Esophagus muscularis mucosa (tissue), 4 donors: ENCODE data around the gene CFAP300. TPM values are rescaled to one million over a fixed set of nuclear protein-coding genes. Genes with fewer than 3 reads are reported as not detected.
A peak's percentile ranks its signal among the peaks of the same experiment; 100 is the strongest.

Source experiments
- DNase-seq: peaks from one replicate; pipeline ENCODE4 v3.0.0-alpha.2; 2017; ENCODE audit errors: extremely low spot score
- H3K27ac ChIP-seq, 4 donors: fragments of 200-600 bp; sonication (generic); replicated peaks in 1 of 4; 1 replicate in 3 of 4; 2 replicates in 1 of 4; pipeline ENCODE4 v1.5.1; 2016 to 2019; ENCODE audit warnings: mild to moderate bottlenecking in 1 of 4
- H3K27me3 ChIP-seq, 4 donors: fragments of 200-600 bp; sonication (generic); one replicate each; pipeline versions ENCODE4 v1.5.1 to v1.6.0; 2016 to 2019
- H3K36me3 ChIP-seq, 4 donors: fragments of 200-600 bp; sonication (generic); one replicate each; pipeline ENCODE4 v1.5.1; 2016 to 2019
- H3K4me1 ChIP-seq, 4 donors: fragments of 200-600 bp; sonication (generic); one replicate each; pipeline ENCODE4 v1.5.1; 2016 to 2019
- H3K4me3 ChIP-seq, 4 donors: fragments of 200-600 bp; sonication (generic); 1 replicate in 2 of 4; 2 replicates in 2 of 4; pipeline ENCODE4 v1.5.1; 2016 to 2019; ENCODE audit warnings: mild to moderate bottlenecking in 4 of 4, moderate library complexity in 1 of 4
- H3K9me3 ChIP-seq, 4 donors: fragments of 200-600 bp; sonication (generic); 1 replicate in 3 of 4; 2 replicates in 1 of 4; pipeline ENCODE4 v1.5.1; 2016 to 2019
- EP300 ChIP-seq: sonication (generic); formaldehyde crosslinking; IDR thresholded peaks from one replicate; pipeline ENCODE4 v1.6.1; 2017; ENCODE audit warnings: antibody characterized with exemption
- POLR2A ChIP-seq: fragments of 450-650 bp; IDR thresholded peaks from one replicate; pipeline ENCODE4 v1.6.1; 2017; ENCODE audit warnings: antibody characterized with exemption, moderate library complexity, mild to moderate bottlenecking, low read depth
- POLR2AphosphoS5 ChIP-seq, 2 donors: sonication (generic); formaldehyde crosslinking; IDR thresholded peaks; one replicate each; pipeline ENCODE4 v1.6.1; 2017; ENCODE audit warnings: antibody characterized with exemption in 2 of 2
- WGBS: methylation state at CpG from one replicate; pipeline ENCODE4 v1.1.5; 2018; 5-methylcytosine and 5-hydroxymethylcytosine counted together
- intact Hi-C: fragments of 100-400 bp; cut with DNase I; formaldehyde crosslinking; loops from one replicate; pipeline ENCODE4 v1.15.1; 2023
- small RNA-seq, 3 donors: library from RNA; depleted of rRNA; stranded (forward); fragments of <200 nt; gene quantifications; one replicate each; pipeline ENCODE3, GENCODE V24; 2016
- total RNA-seq, 4 donors: library from RNA; depleted of rRNA; stranded (reverse); fragments of >200 nt; gene quantifications; one replicate each; pipeline versions ENCODE4 v1.1.0 to v1.2.1, GENCODE V29; 2016
- TF ChIP-seq, protein P1 (sequence below), 3 experiments: fragments of 200-600 bp in 2 of 3; fragments of 450-650 bp in 1 of 3; sonication (generic) in 2 of 3; IDR thresholded peaks; one replicate each; pipeline ENCODE4 v1.5.1; 2017 to 2019; ENCODE audit warnings: antibody characterized with exemption in 3 of 3, mild to moderate bottlenecking in 2 of 3, moderate library complexity in 1 of 3

The CFAP300 gene
- total RNA-seq, 4 donors from 2014 or later: 0.83 to 2.2 (median 1.6) TPM

DNA sequence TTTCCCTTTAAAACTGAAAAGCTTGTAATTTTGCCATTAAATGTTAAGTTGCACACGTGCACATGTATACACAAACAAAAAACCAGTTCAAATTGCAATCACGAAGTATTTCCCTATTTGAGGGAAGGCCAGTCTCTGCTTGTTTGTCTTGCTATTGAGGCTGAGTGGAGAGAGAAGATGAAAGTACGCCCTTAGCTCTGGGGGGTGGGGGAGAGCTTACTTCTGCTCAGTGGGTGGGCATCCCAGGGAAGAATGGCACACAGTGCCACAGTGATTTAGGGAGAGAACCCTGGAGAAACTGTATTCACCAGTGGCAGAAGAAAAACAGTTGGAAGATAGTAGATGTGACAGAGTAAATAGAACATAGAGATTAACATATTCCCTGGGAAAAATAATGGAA is 71.7 kb downstream of the CFAP300 start:
- DNase-seq: no peak
- Histone ChIP-seq H3K9me3 (no peaks in the 10 kb centered on the region), H3K27ac (peak overlapping the region in 1 of 4 donors; percentile 27), H3K4me1 (peaks cover 41 to 89% (median 71%) of the 10 kb centered on the region in 4 donors), H3K36me3 (peaks cover 0 to 7% (median 2%) of the 10 kb centered on the region in 4 donors), H3K4me3 (no peak overlapping the region), H3K27me3 (no peaks in the 10 kb centered on the region)
- intact Hi-C loops: loop anchor here (10.0 kb wide), 2 partner anchors 56 to 106 kb away; no protein-coding TSS in a partner anchor
- WGBS: 44% methylated on average over 3 of the region's 3 CpGs
- no peak for TF ChIP-seq POLR2AphosphoS5 (IDR thresholded peaks at IDR 0.05)
- no peak for TF ChIP-seq EP300
- TF ChIP-seq POLR2A: no peak
- TF ChIP-seq, protein P1, sequence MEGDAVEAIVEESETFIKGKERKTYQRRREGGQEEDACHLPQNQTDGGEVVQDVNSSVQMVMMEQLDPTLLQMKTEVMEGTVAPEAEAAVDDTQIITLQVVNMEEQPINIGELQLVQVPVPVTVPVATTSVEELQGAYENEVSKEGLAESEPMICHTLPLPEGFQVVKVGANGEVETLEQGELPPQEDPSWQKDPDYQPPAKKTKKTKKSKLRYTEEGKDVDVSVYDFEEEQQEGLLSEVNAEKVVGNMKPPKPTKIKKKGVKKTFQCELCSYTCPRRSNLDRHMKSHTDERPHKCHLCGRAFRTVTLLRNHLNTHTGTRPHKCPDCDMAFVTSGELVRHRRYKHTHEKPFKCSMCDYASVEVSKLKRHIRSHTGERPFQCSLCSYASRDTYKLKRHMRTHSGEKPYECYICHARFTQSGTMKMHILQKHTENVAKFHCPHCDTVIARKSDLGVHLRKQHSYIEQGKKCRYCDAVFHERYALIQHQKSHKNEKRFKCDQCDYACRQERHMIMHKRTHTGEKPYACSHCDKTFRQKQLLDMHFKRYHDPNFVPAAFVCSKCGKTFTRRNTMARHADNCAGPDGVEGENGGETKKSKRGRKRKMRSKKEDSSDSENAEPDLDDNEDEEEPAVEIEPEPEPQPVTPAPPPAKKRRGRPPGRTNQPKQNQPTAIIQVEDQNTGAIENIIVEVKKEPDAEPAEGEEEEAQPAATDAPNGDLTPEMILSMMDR (IDR thresholded peaks at IDR 0.05): no peak

DNA sequence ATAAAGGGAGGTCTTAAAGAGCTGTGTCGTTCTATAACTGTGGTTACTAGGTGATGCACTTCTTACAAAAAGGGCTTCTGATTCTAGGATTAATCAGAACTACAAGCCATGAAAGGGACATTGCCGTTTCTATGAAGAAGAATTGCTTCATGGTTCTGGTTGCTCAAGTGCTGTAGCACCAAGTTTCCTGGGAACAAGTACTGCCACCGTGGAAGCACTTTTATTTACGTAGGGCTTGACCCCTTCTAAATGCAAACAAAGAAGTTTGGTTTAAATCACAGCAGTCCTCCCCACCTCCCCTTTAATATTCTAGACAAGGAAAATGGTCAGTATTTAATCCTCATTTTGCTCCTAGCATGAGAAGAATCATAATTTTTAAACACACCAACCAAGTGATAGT is 72.8 kb downstream of the CFAP300 start:
- intact Hi-C loops: loop anchor here (10.0 kb wide), 2 partner anchors 55 to 105 kb away; no protein-coding TSS in a partner anchor
- DNase-seq: no peak
- Histone ChIP-seq H3K27ac (peak overlapping the region in 1 of 4 donors; percentile 15), H3K27me3 (no peaks in the 10 kb centered on the region), H3K4me1 (peaks cover 32 to 81% (median 62%) of the 10 kb centered on the region in 4 donors), H3K36me3 (peaks cover 0 to 9% (median 3%) of the 10 kb centered on the region in 4 donors), H3K4me3 (no peak overlapping the region), H3K9me3 (no peaks in the 10 kb centered on the region)
- TF ChIP-seq POLR2A (no peak), EP300 (no peak), POLR2AphosphoS5 (IDR thresholded peaks at IDR 0.05) (no peak)
- TF ChIP-seq, protein P1 (IDR thresholded peaks at IDR 0.05): no peak
- 20% methylated on average over 4 of the region's 4 CpGs for WGBS

DNA sequence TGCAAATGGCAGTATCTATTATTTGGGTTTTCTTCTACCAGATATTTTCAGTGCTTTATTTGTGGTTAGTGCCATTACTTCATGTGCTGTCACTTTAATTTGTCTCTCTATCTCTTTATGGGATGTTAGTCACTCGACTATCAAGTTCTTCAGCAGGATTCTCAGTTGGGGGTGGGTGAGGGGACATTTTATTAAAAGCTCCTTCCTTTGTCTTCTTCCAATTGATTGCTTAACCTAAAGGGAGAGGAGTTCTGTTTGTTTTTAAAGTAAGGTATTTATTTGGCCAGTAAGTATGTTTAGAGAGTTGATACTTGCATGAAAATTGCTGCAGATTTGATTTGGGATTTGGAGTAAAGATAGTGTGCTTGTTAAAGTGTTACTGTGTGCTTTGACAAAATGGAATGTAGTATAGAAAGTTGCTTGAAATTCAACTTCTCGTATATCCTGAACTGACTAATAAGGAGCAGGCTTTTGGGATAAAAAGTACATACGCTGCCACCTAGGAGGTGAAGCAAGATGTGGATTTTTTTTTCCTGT is 73.3 kb downstream of the CFAP300 start:
- H3K4me1 ChIP-seq: peaks cover 30 to 81% (median 58%) of the 10 kb centered on the region in 4 donors
- H3K9me3 ChIP-seq: no peaks in the 10 kb centered on the region
- H3K4me3 ChIP-seq: no peak overlapping the region
- H3K27ac ChIP-seq: no peak overlapping the region
- WGBS: 44% methylated on average over 3 of the region's 3 CpGs
- peaks cover 0 to 9% (median 3%) of the 10 kb centered on the region in 4 donors for H3K36me3 ChIP-seq
- intact Hi-C loops: no loop called here
- TF ChIP-seq POLR2A: no peak
- no peak for TF ChIP-seq POLR2AphosphoS5 (IDR thresholded peaks at IDR 0.05)
- TF ChIP-seq, protein P1 (IDR thresholded peaks at IDR 0.05): no peak
- no peak for TF ChIP-seq EP300
- no peak for DNase-seq
- no peaks in the 10 kb centered on the region for H3K27me3 ChIP-seq

DNA sequence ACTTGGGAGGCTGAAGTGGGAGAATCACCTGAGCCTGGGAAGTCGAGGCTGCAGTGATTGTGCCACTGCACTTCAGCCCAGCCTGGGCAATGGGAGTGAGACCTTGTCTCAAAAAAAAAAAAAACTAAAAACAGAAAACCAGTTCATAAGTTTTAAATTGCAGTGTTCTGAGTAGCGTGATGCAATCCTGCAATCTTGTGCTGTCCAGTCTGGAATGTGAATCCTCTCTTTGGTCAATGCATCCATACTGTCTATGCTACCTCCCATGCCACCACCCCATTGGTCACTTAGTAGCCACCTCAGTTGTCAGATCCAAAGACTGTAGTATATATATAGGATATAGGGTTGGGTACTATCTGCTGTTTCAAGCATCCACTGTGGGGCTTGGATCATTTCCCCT is 74.1 kb downstream of the CFAP300 start:
- Histone ChIP-seq H3K36me3 (peaks cover 0 to 9% (median 0%) of the 10 kb centered on the region in 4 donors), H3K4me1 (peaks cover 23 to 76% (median 51%) of the 10 kb centered on the region in 4 donors), H3K4me3 (no peak overlapping the region), H3K27me3 (no peaks in the 10 kb centered on the region), H3K9me3 (no peaks in the 10 kb centered on the region), H3K27ac (no peak overlapping the region)
- WGBS: 97% methylated on average over 2 of the region's 2 CpGs
- TF ChIP-seq, protein P1 (IDR thresholded peaks at IDR 0.05): no peak
- TF ChIP-seq POLR2A (no peak), POLR2AphosphoS5 (IDR thresholded peaks at IDR 0.05) (no peak), EP300 (no peak)
- no peak for DNase-seq
- intact Hi-C loops: no loop called here

Small RNA genes within 50 kb of the gene (small RNA-seq; reads per million reads assigned to genes)
- gene RNA5SP535: 0 reads per million in 3 donors

Other genes with a start within 250 kb of the CFAP300 start
- gene CEP126, start 132.4 kb upstream of the CFAP300 start, total RNA-seq: 10 to 100 TPM in 2 of 4 donors, 1 to 10 TPM in 2; 6.6 to 11.3 (median 10.1) TPM
- gene ANGPTL5, start 130.9 kb upstream of the CFAP300 start, total RNA-seq: 1 to 10 TPM in 1 of 4 donors, under 1 TPM in 3; 0.17 to 1.0 (median 0.62) TPM
- 100 to 1,000 TPM; 220 to 343 (median 275) TPM for gene YAP1, start 63.0 kb downstream of the CFAP300 start, total RNA-seq